Measurements from ENCODE around the gene SMTN.
"Not testable (repeated sequence)": the region's sequence is repeated elsewhere in the genome, so short reads cannot be mapped to it uniquely, and the experiment has no call there.

Gene SMTN

DNA sequence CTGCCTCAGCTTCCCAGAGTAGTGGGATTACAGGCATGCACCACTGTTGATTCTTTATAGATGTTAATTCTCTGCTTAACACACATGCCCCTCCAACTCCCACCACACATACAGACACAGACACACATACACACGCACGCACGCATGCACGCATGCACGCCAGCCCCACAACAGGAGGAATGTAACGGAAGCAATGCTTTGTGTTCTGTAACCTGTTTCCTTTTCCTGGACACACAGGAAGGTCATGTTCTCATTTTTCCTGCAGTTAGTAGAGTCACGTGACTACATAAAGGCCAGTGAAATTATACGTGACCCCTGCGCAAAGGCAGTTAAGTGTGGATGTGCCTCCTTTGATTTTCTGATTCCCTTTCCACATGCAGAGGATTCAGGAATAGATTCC is 8.0 kb upstream of the SMTN start:
- not testable (repeated sequence) for DNase-seq (ENCODE audit: low read depth)

GRCh38 chr22:31073545-31074145 is 7.5 kb upstream of the SMTN start:
- not testable (repeated sequence) for DNase-seq (ENCODE audit: low read depth)

DNA sequence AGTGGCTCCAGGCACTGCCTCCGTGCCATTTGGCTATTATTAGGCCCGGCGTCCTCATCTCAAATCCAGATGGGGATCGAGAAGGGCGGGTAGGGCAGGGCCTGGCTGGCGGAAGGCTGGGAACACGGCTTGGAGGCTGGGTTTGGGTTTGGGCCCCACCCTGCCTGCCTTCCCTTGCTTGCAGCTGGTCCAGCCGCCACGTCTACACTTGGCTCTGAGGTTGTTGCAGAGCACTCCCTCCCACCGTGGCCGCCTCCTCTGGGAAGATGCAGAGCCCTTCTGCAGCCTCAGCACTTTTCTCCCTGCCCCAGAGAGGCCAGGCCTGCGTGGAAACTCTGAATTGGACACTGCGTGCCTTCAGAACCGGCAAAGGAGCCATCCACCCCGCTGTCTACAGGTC is 5.2 kb upstream of the SMTN start:
- peak; percentile 41 for DNase-seq (ENCODE audit: low read depth)

DNA sequence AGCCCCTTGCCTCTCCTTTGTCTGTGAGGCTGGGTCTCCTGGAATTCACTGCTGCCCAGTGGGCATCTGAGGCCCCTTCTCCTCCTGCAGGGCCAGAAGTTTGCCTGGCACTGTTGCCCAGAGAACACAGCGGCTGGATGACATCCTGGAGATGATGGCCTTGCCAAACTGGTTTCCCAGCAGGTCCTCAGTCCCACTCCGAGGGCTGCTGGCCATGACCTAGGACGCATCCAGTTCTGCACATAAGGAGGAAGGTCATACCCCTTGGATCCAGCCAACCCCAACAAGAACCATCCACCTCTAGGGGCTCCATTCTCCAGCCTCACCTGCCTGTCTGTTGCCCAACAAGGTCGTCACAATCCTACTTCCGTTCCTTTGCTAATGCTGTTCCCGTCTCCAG is 3.4 kb upstream of the SMTN start:
- DNase-seq (ENCODE audit: low read depth), result no peak

DNA sequence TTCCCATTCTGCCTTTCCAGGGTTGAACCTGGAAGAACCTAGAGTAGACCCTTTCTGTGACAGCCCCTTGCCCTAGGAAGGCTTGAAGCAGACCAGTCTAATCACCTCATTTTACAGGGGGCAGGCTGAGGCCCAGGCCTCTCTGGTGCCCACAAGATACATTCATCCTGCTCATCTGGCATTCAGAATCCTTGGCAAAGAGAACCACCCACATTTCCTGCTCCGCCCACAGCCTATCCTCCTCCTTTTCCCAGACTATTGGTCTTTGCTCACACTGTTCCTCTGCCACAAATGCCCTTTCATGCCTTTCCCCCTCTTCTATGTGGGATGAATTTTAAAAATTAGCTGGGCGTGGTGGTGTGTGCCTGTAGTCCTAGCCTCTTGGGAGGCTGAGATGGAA is 2.7 kb upstream of the SMTN start:
- not testable (repeated sequence) for DNase-seq (ENCODE audit: low read depth)

DNA sequence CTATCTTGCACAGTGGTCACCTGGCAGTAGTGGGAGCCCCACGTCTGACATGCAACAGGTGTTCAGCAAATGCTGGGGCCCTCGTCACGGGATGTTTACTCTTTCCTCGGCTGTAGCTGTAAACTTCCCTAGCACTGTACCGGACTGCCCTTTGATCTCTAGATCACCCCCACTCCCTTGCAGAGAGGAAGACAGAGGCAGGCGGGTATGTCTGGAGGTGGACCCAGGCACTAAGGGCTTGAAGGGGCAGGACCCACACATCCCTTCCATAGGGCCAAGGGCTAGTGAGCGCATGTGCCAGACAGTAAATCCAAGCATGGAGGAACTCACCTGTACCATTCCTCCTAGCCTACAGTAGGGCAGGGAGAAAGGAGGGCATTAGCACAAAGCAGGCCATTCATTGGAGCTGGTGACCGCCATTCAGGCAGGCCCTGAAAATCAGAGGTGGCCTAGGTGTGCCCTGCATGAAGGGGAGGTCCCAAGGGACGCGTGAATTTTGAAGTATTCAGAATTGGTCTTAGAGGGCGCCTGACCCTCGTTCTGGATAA is 1.9 kb upstream of the SMTN start:
- no peak for DNase-seq (ENCODE audit: low read depth)

- no peak for DNase-seq (ENCODE audit: low read depth)
These were observed 812 bp upstream of the SMTN start for GRCh38 chr22:31080164-31080847.

- DNase-seq (ENCODE audit: low read depth), result peak; percentile 67
These were observed 966 bp downstream of the SMTN start for GRCh38 chr22:31081963-31082605.

GRCh38 chr22:31082606-31083376 is 1.7 kb downstream of the SMTN start:
- DNase-seq (ENCODE audit: low read depth), result peak; percentile 73

DNA sequence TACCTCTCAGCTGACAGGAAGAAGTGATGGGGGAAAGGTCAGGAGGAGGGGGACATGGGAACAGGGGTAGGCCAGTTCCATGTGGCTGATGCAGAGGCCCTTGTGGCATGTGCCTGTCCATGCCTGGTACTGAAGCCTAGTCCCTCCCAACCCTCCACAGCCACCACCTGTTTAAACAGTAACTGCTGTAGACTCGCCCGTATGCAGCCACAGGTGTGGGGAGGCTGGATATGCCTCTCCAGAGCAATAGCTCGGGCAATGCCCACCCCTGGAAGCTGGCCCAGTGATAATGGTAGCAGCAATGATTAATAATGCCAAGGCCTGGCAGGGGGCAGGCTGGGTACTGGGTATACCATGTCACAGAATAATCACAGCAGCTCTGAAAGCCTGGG is 2.3 kb downstream of the SMTN start:
- no peak for DNase-seq (ENCODE audit: low read depth)

DNA sequence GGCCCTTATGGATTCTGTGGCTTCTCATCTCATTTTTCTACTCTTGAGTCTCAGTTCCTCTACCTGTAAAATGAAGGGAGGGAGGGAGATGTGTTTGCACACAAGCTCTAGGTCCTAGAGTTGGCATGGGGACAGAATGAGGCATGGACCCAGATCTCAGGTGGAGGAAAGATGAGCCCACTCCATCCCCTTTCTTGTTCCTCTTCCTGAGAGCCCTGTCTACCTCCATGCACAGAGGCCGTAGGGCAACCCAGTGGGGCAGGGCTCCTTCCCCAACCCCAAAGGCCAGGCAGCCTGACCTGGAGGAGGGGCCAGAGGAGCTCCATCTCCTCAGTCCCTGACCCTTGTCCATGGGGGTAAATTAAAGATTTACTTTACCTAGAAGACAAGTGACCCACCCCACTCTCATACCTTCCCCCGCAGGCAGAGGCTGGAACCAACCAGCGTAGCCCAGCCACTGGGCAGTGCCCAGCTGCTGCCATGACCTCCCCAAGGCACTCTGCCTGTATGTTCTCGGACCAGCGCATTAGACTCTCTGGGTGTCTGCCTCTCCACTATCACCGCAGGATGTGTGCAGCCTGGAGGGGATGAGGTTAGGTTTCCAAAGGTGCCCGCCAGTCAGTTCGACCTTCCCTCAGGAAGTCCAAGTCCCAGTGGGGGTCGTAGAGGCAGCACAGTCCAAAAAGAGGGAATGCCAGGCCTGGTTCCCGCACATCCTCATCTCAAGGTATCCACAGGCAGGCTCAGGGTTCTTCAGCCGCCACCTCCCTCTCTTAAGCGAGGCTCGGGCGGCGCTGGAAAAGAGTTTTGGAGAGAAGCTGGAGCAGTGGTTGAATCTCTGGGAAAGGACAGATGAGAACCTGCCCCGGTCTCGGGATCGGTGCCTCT is 3.0 kb downstream of the SMTN start:
- DNase-seq (ENCODE audit: low read depth), result no peak

GRCh38 chr22:31084811-31085492 is 3.8 kb downstream of the SMTN start:
- peak; percentile 83 for DNase-seq (ENCODE audit: low read depth)

DNA sequence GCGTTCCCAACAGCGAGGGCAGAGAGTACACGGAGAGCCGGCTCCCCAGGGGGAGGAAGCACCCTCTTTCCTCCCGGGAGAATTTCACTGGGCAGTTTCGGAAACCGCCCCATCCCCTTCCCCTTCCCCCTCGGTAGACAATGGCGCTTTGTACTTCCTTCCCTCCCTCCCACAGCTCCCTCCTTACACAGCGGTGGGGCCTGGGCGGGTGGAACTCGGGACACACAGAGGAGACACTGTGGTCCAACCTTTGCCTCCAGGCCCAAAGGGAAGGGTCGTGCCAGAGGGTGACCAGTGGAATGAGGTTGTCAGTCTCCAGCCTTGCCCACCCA is 4.3 kb downstream of the SMTN start:
- no peak for DNase-seq (ENCODE audit: low read depth)

GRCh38 chr22:31085928-31086327 is 4.8 kb downstream of the SMTN start:
- DNase-seq (ENCODE audit: low read depth), result no peak

GRCh38 chr22:31086703-31087330 is 5.7 kb downstream of the SMTN start:
- DNase-seq (ENCODE audit: low read depth), result no peak

DNA sequence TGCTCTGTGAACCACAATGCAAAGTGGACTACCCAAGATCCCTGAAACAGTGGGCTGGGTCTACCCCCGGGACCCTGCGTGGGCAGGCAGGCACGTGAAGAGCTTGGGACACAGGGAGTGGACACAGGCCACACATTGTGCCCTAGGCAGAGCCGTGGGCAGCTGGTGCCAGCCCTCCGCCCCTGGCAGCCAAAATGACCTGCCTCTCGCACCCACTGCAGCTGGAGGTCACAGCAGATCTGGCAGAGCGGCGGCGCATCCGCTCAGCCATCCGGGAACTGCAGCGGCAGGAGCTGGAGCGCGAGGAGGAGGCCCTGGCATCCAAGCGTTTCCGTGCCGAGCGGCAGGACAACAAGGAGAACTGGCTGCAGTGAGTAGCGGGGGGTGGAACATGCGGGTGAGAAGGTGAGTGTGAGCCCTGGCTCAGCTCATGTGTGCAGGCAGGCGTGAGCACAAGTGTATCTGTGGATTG is 6.7 kb downstream of the SMTN start:
- DNase-seq (ENCODE audit: low read depth), result no peak

DNA sequence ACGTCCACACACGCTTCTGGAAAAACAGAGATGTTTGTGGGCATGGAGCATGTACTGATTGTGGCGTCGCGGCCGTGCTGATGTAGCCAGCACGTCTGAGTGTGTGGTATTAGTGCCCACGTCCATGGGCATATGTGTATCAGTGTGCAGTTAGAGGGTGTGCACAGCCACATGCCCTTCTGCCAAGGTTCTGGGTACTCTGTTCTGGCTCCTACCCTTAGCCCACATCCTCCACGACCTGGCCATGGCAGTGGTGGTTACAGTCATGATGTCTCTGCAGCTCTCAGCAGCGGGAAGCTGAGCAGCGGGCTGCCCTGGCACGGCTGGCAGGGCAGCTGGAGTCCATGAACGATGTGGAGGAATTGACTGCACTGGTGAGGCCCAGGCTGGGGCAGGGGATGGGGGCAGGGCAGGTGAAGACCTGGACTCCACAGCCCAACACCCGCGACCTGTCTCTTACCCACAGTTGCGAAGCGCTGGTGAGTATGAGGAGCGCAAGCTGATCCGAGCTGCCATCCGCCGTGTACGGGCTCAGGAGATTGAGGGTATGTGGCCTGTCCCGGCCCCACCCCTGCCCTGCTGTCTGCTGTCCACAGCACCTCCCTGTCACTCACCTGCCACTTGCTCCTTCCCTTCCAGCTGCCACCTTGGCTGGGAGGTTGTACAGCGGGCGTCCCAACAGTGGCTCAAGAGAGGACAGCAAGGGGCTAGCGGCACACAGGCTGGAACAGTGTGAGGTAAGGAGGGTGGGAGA is 7.3 kb downstream of the SMTN start:
- DNase-seq (ENCODE audit: low read depth), result no peak

GRCh38 chr22:31089160-31090100 is 8.3 kb downstream of the SMTN start:
- no peak for DNase-seq (ENCODE audit: low read depth)

Data from iris pigment epithelial cell (primary cell).